GM12878 (cell line): Measurements from ENCODE around the gene ZNF436. TPM values are rescaled to one million over a fixed set of nuclear protein-coding genes. Genes with fewer than 3 reads are reported as not detected.

Experiments used
- EGR1 ChIP-seq, 2 experiments: IDR thresholded peaks; 1 replicate in 1 of 2; 2 replicates in 1 of 2; pipeline ENCODE4 v1.6.1; 2011 to 2012; ENCODE audit warnings: low read depth in 2 of 2, low read length in 2 of 2, borderline replicate concordance in 1 of 2, mild to moderate bottlenecking in 1 of 2, moderate library complexity in 1 of 2
- JUNB ChIP-seq: IDR thresholded peaks from 2 replicates; pipeline ENCODE4 v1.6.1; 2016; ENCODE audit warnings: antibody characterized with exemption, mild to moderate bottlenecking
- JUND ChIP-seq: IDR thresholded peaks from 2 replicates; pipeline ENCODE4 v1.6.1; 2012; ENCODE audit warnings: low read depth, mild to moderate bottlenecking, low read length, improper control_type of control experiment, moderate library complexity
- NFYB ChIP-seq: IDR thresholded peaks from 2 replicates; pipeline ENCODE4 v1.6.1; 2011; ENCODE audit warnings: low read depth, mild to moderate bottlenecking, low read length, improper control_type of control experiment, moderate library complexity; ENCODE audit not compliant: insufficient read depth
- POLR2AphosphoS5 ChIP-seq: IDR thresholded peaks from 2 replicates; pipeline ENCODE4 v1.6.1; 2011; ENCODE audit warnings: mild to moderate bottlenecking, low read length, inconsistent platforms
- SIN3A ChIP-seq: IDR thresholded peaks from 2 replicates; pipeline ENCODE4 v1.6.1; 2012; ENCODE audit warnings: low read depth, low read length, improper control_type of control experiment
- SMAD5 ChIP-seq: IDR thresholded peaks from 2 replicates; pipeline ENCODE4 v1.6.1; 2016; ENCODE audit warnings: antibody characterized with exemption, low read depth
- SUZ12 ChIP-seq: fragments of 200-600 bp; sonication (generic); IDR thresholded peaks from one replicate; pipeline ENCODE4 v1.6.1; 2018; ENCODE audit warnings: antibody characterized with exemption, mild to moderate bottlenecking; ENCODE audit not compliant: unreplicated experiment
- TARDBP ChIP-seq: IDR thresholded peaks from 2 replicates; pipeline ENCODE4 v1.6.1; 2016; ENCODE audit warnings: borderline replicate concordance
- TCF12 ChIP-seq: IDR thresholded peaks from 2 replicates; pipeline ENCODE4 v1.6.1; 2011; ENCODE audit warnings: low read depth, mild to moderate bottlenecking, low read length
- ZSCAN29 ChIP-seq: fragments of 450-650 bp; IDR thresholded peaks from 2 replicates; pipeline ENCODE4 v1.6.1; 2017; ENCODE audit warnings: mild to moderate bottlenecking, moderate library complexity
- polyA plus RNA-seq, 11 experiments: library from polyadenylated mRNA; depleted of rRNA in 4 of 11; unstranded in 6 of 11; stranded (reverse) in 5 of 11; fragments of >200 nt; fragmentation: Nextera tagmentation in 4 of 11; fragmentation: Illumina TruSeq in 1 of 11; extraction: Ambion mirVana in 4 of 11; extraction: Trizol in 1 of 11; gene quantifications; 1 replicate in 1 of 11; 2 replicates in 10 of 11; pipeline versions ENCODE4 v1.2.1 to v1.2.3, GENCODE V29; 2011 to 2016; ENCODE audit warnings: inconsistent platforms in 2 of 11, missing spikeins in 2 of 11, low read depth in 1 of 11
- total RNA-seq, 4 experiments: library from RNA; depleted of rRNA in 3 of 4; stranded (reverse); fragments of >200 nt in 3 of 4; fragmentation: Illumina TruSeq in 1 of 4; extraction: Trizol in 1 of 4; gene quantifications; 2 replicates each; pipeline versions ENCODE4 v1.2.1 to v1.2.3, GENCODE V29; 2013 to 2021
- TF ChIP-seq, protein P1 (sequence below): fragments of 450-650 bp; IDR thresholded peaks from 2 replicates; pipeline ENCODE4 v1.6.1; 2017; ENCODE audit warnings: mild to moderate bottlenecking
- TF ChIP-seq, protein P2 (sequence below): fragments of 450-650 bp; IDR thresholded peaks from 2 replicates; pipeline ENCODE4 v1.6.1; 2017; ENCODE audit warnings: mild to moderate bottlenecking, moderate library complexity
- TF ChIP-seq, protein P3 (sequence below): fragments of 450-650 bp; formaldehyde crosslinking; IDR thresholded peaks from 2 replicates; pipeline ENCODE4 v1.4.0; 2022; ENCODE audit warnings: mild to moderate bottlenecking, moderate library complexity
- TF ChIP-seq, protein P4 (sequence below): fragments of 450-650 bp; IDR thresholded peaks from 2 replicates; pipeline ENCODE4 v1.6.1; 2018; ENCODE audit warnings: mild to moderate bottlenecking, low read depth, moderate library complexity; ENCODE audit not compliant: partially characterized antibody
- TF ChIP-seq, protein P5 (sequence below): IDR thresholded peaks from 2 replicates; pipeline ENCODE4 v1.6.1; 2012; ENCODE audit warnings: low read depth, low read length, improper control_type of control experiment

The ZNF436 gene
- total and polyA plus RNA-seq, 10 of the 15 experiments (the other 5 are each of a cell fraction or from before 2014, with no cell fraction given) = 0.85 to 4.7 (median 3.0) TPM

DNA sequence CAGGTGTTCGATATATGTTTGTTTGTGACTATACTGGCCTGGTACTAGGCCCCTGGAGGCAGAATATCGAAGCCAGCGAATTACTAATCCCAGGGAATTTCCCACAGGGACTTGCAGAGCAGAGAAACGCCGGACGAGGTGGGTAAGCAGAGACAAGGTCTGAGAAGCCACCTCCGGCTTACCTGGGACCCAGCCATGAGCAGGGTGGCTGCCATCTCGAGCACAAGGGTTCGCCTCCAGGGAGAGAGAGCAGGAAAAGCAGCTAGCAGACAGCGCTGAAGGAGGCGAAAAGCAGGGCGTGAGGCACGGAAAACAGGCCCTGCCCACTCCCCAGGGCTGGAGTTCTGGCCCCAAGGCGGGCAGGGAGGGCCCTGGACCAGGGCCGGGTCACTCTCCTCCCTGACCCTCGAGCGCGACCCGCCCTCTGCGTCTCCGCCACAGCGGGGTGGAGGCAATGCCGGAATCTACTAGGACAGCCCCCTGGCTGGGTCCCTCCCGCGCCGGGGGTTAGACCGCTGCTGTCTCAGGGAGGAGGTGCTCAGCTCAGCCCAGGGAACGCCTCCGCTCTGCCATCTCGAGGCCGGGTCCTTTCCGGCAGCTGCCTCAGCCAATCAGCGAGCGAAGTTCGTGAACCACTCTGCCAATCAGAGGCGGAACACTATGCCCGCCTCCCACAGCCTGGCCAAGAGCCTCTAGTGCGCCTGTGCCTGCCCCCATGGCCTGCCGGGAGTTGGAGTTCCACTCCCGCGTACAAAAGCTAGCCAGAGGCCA lies 1.7 kb downstream of the ZNF436 start (continued):
- TF ChIP-seq EGR1 (IDR thresholded peaks at IDR 0.05; ENCODE audit: borderline replicate concordance in 1 of 2, low read depth in 2 of 2, low read length in 2 of 2) (peak in 1 of 2 experiments; percentile 58; a peak in 1 of 3 replicates), SUZ12 (no peak), TCF12 (no peak), SMAD5 (no peak), POLR2AphosphoS5 (peak; percentile 69), SIN3A (no peak), JUND (no peak), NFYB (peak; percentile 93), TARDBP (0 out of 2 replicates have a peak, but pooled peaks have one; percentile 16), ZSCAN29 (no peak), JUNB (no peak)
- TF ChIP-seq, protein P1, sequence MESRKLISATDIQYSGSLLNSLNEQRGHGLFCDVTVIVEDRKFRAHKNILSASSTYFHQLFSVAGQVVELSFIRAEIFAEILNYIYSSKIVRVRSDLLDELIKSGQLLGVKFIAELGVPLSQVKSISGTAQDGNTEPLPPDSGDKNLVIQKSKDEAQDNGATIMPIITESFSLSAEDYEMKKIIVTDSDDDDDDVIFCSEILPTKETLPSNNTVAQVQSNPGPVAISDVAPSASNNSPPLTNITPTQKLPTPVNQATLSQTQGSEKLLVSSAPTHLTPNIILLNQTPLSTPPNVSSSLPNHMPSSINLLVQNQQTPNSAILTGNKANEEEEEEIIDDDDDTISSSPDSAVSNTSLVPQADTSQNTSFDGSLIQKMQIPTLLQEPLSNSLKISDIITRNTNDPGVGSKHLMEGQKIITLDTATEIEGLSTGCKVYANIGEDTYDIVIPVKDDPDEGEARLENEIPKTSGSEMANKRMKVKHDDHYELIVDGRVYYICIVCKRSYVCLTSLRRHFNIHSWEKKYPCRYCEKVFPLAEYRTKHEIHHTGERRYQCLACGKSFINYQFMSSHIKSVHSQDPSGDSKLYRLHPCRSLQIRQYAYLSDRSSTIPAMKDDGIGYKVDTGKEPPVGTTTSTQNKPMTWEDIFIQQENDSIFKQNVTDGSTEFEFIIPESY = no peak
- TF ChIP-seq, protein P2, sequence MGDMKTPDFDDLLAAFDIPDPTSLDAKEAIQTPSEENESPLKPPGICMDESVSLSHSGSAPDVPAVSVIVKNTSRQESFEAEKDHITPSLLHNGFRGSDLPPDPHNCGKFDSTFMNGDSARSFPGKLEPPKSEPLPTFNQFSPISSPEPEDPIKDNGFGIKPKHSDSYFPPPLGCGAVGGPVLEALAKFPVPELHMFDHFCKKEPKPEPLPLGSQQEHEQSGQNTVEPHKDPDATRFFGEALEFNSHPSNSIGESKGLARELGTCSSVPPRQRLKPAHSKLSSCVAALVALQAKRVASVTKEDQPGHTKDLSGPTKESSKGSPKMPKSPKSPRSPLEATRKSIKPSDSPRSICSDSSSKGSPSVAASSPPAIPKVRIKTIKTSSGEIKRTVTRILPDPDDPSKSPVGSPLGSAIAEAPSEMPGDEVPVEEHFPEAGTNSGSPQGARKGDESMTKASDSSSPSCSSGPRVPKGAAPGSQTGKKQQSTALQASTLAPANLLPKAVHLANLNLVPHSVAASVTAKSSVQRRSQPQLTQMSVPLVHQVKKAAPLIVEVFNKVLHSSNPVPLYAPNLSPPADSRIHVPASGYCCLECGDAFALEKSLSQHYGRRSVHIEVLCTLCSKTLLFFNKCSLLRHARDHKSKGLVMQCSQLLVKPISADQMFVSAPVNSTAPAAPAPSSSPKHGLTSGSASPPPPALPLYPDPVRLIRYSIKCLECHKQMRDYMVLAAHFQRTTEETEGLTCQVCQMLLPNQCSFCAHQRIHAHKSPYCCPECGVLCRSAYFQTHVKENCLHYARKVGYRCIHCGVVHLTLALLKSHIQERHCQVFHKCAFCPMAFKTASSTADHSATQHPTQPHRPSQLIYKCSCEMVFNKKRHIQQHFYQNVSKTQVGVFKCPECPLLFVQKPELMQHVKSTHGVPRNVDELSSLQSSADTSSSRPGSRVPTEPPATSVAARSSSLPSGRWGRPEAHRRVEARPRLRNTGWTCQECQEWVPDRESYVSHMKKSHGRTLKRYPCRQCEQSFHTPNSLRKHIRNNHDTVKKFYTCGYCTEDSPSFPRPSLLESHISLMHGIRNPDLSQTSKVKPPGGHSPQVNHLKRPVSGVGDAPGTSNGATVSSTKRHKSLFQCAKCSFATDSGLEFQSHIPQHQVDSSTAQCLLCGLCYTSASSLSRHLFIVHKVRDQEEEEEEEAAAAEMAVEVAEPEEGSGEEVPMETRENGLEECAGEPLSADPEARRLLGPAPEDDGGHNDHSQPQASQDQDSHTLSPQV = no peak
- TF ChIP-seq, protein P3, sequence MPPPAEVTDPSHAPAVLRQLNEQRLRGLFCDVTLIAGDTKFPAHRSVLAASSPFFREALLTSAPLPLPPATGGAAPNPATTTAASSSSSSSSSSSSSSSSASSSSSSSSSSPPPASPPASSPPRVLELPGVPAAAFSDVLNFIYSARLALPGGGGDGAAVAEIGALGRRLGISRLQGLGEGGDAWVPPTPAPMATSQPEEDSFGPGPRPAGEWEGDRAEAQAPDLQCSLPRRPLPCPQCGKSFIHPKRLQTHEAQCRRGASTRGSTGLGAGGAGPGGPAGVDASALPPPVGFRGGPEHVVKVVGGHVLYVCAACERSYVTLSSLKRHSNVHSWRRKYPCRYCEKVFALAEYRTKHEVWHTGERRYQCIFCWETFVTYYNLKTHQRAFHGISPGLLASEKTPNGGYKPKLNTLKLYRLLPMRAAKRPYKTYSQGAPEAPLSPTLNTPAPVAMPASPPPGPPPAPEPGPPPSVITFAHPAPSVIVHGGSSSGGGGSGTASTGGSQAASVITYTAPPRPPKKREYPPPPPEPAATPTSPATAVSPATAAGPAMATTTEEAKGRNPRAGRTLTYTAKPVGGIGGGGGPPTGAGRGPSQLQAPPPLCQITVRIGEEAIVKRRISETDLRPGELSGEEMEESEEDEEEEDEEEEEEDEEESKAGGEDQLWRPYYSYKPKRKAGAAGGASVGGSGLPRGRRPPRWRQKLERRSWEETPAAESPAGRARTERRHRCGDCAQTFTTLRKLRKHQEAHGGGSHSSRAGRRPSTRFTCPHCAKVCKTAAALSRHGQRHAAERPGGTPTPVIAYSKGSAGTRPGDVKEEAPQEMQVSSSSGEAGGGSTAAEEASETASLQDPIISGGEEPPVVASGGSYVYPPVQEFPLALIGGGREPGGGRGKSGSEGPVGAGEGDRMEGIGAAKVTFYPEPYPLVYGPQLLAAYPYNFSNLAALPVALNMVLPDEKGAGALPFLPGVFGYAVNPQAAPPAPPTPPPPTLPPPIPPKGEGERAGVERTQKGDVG (CRISPR knock-in tag) = no peak
- TF ChIP-seq, protein P4, sequence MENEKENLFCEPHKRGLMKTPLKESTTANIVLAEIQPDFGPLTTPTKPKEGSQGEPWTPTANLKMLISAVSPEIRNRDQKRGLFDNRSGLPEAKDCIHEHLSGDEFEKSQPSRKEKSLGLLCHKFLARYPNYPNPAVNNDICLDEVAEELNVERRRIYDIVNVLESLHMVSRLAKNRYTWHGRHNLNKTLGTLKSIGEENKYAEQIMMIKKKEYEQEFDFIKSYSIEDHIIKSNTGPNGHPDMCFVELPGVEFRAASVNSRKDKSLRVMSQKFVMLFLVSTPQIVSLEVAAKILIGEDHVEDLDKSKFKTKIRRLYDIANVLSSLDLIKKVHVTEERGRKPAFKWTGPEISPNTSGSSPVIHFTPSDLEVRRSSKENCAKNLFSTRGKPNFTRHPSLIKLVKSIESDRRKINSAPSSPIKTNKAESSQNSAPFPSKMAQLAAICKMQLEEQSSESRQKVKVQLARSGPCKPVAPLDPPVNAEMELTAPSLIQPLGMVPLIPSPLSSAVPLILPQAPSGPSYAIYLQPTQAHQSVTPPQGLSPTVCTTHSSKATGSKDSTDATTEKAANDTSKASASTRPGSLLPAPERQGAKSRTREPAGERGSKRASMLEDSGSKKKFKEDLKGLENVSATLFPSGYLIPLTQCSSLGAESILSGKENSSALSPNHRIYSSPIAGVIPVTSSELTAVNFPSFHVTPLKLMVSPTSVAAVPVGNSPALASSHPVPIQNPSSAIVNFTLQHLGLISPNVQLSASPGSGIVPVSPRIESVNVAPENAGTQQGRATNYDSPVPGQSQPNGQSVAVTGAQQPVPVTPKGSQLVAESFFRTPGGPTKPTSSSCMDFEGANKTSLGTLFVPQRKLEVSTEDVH = no peak
- TF ChIP-seq, protein P5, sequence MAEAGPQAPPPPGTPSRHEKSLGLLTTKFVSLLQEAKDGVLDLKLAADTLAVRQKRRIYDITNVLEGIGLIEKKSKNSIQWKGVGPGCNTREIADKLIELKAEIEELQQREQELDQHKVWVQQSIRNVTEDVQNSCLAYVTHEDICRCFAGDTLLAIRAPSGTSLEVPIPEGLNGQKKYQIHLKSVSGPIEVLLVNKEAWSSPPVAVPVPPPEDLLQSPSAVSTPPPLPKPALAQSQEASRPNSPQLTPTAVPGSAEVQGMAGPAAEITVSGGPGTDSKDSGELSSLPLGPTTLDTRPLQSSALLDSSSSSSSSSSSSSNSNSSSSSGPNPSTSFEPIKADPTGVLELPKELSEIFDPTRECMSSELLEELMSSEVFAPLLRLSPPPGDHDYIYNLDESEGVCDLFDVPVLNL = no peak
